Measurements from ENCODE around the gene MAP4K3. TPM values are rescaled to one million over a fixed set of nuclear protein-coding genes. Genes with fewer than 3 reads are reported as not detected.

The MAP4K3 gene
- total and polyA plus RNA-seq, 2 of the 8 experiments (the other 6 are each of a cell fraction or from before 2014, with no cell fraction given) = 11.4 to 63.0 TPM

GRCh38 chr2:39350658-39351057 is 86.4 kb downstream of the MAP4K3 start:
- ChIA-PET POLR2A (ENCODE audit: partially characterized antibody) (no interaction called here), CTCF (ENCODE audit: partially characterized antibody) (interaction anchor here (0.6 kb wide), 1 partner anchor 348 kb away, joined by 4 read pairs; no protein-coding TSS in a partner anchor)
- TF ChIP-seq RBBP5 (IDR thresholded peaks at IDR 0.05; ENCODE audit: borderline replicate concordance, low read depth, low read length) (no peak), CBX8 (IDR thresholded peaks at IDR 0.05; ENCODE audit: borderline replicate concordance, low read depth, low read length) (no peak), MAX (IDR thresholded peaks at IDR 0.05) (no peak), ZNF274 (IDR thresholded peaks at IDR 0.05; ENCODE audit: borderline replicate concordance, extremely low read depth, low read length) (no peak), POLR2AphosphoS5 (IDR thresholded peaks at IDR 0.05; ENCODE audit: low read depth, low read length) (no peak), EGR1 (IDR thresholded peaks at IDR 0.05; ENCODE audit: borderline replicate concordance, low read depth, low read length) (no peak), KDM1A (IDR thresholded peaks at IDR 0.05; ENCODE audit: borderline replicate concordance, low read length) (no peak), SP2 (IDR thresholded peaks at IDR 0.05; ENCODE audit: low read length) (no peak), TEAD4 (IDR thresholded peaks at IDR 0.05; ENCODE audit: low read depth, low read length) (no peak), POU5F1 (IDR thresholded peaks at IDR 0.05; ENCODE audit: low read depth, low read length) (no peak), YY1 (IDR thresholded peaks at IDR 0.05; ENCODE audit: low read depth, low read length) (no peak), E2F6 (IDR thresholded peaks at IDR 0.05) (no peak), EZH2 (IDR thresholded peaks at IDR 0.05; ENCODE audit: low read depth, low read length, severe bottlenecking) (no peak), BACH1 (IDR thresholded peaks at IDR 0.05; ENCODE audit: low read length) (no peak)
- Histone ChIP-seq H3K27me3 (replicated peaks in 1 of 4; ENCODE audit: control insufficient read depth in 3 of 4, extremely low read depth in 1 of 4, insufficient read depth in 3 of 4, low read length in 3 of 4) (no peaks in the 10 kb centered on the region), H3K79me2 (ENCODE audit: control insufficient read depth in 1 of 2, insufficient read depth in 2 of 2, low read length in 2 of 2) (peaks cover 0 to 4% of the 10 kb centered on the region in 2 experiments; a peak in 1 of 4 replicates), H3K56ac (replicated peaks; ENCODE audit: insufficient read length, low read depth, low read length) (no peak overlapping the region), H2BK120ac (replicated peaks; ENCODE audit: low read depth, low read length) (no peak overlapping the region), H3K9me3 (ENCODE audit: insufficient read depth in 2 of 2, low read depth in 1 of 2, low read length in 1 of 2) (no peaks in the 10 kb centered on the region), H2AFZ (ENCODE audit: low read length) (no peak overlapping the region), H3K23me2 (ENCODE audit: low read depth, low read length) (no peaks in the 10 kb centered on the region), H3K4me3 (ENCODE audit: extremely low read depth in 1 of 4, insufficient read depth in 2 of 4, low read depth in 3 of 4, low read length in 4 of 4) (no peak overlapping the region), H3K14ac (ENCODE audit: insufficient read length) (no peak overlapping the region), H2BK12ac (ENCODE audit: low read depth, low read length) (no peak overlapping the region), H4K91ac (replicated peaks; ENCODE audit: insufficient read length, low read length) (no peak overlapping the region), H3K4me1 (replicated peaks in 1 of 4; ENCODE audit: control insufficient read depth in 3 of 4, insufficient read depth in 4 of 4, low read length in 3 of 4) (peaks cover 0 to 2% (median 1%) of the 10 kb centered on the region in 4 experiments; a peak in 2 of 7 replicates), H4K8ac (ENCODE audit: extremely low read depth, insufficient read depth, low read length) (no peak overlapping the region), H3K23ac (ENCODE audit: insufficient read length) (no peak overlapping the region), H2BK20ac (ENCODE audit: low read length) (no peak overlapping the region), H3K18ac (ENCODE audit: extremely low read depth, low read length) (no peak overlapping the region), H3K4me2 (ENCODE audit: insufficient read depth in 1 of 2, low read depth in 2 of 2, low read length in 2 of 2) (no peak overlapping the region), H2BK15ac (ENCODE audit: low read length) (no peak overlapping the region), H2AK5ac (ENCODE audit: low read depth, low read length) (no peak overlapping the region), H3K79me1 (ENCODE audit: low read depth, low read length) (no peaks in the 10 kb centered on the region), H3K27ac (ENCODE audit: low read depth, low read length) (no peak overlapping the region), H3K9ac (replicated peaks in 1 of 4; ENCODE audit: extremely low read depth in 1 of 4, low read depth in 3 of 4, low read length in 3 of 4) (no peak overlapping the region), H3K4ac (replicated peaks; ENCODE audit: insufficient read length, low read depth, low read length) (no peak overlapping the region), H4K20me1 (replicated peaks in 1 of 2; ENCODE audit: control insufficient read depth in 1 of 2, insufficient read depth in 2 of 2, low read length in 2 of 2) (no peaks in the 10 kb centered on the region), H3K36me3 (ENCODE audit: control insufficient read depth in 2 of 4, insufficient read depth in 4 of 4, low read length in 3 of 4) (no peaks in the 10 kb centered on the region), H2BK5ac (ENCODE audit: low read depth, low read length) (no peak overlapping the region), H4K5ac (ENCODE audit: insufficient read length, low read depth, low read length) (no peak overlapping the region)
- 87% methylated on average over 3 of the region's 3 CpGs; no CpG with 5 or more reads in 1 of the 2 experiments for WGBS, 2 experiments (ENCODE audit: extremely low coverage in 1 of 2, insufficient coverage in 1 of 2, insufficient read length in 1 of 2, insufficient replicate concordance in 2 of 2, low coverage in 1 of 2, low lambda C conversion rate in 2 of 2, missing lambda C conversion rate in 1 of 2)
- FAIRE-seq (no peak), DNase-seq (ENCODE audit: low read depth in 1 of 2, low spot score in 2 of 2) (no peak)
